HG03135 (cell line): ENCODE results near the gene KANK4.

Experiments used
- ATAC-seq: cut with Tn5 transposase; IDR thresholded peaks from one replicate; pipeline ENCODE4 v1.9.1; 2021; ENCODE audit warnings: mild to moderate bottlenecking, moderate library complexity; ENCODE audit not compliant: unreplicated experiment

Gene KANK4

GRCh38 chr1:62318756-62319544 lies at the start of gene KANK4:
KANK4 (minus strand) TSS chr1:62319434; CDS start chr1:62281564, 37,870 bp downstream.
- no peak for ATAC-seq

- ATAC-seq, result no peak
Observed at GRCh38 chr1:62368989-62369388, 49.8 kb upstream of the KANK4 start.

GRCh38 chr1:62367005-62367557 lies 47.8 kb upstream of the KANK4 start:
- ATAC-seq, result no peak

- no peak for ATAC-seq
Observed at GRCh38 chr1:62364721-62365120, 45.5 kb upstream of the KANK4 start.

- ATAC-seq, result no peak
Observed at GRCh38 chr1:62362926-62363325, 43.7 kb upstream of the KANK4 start.

DNA sequence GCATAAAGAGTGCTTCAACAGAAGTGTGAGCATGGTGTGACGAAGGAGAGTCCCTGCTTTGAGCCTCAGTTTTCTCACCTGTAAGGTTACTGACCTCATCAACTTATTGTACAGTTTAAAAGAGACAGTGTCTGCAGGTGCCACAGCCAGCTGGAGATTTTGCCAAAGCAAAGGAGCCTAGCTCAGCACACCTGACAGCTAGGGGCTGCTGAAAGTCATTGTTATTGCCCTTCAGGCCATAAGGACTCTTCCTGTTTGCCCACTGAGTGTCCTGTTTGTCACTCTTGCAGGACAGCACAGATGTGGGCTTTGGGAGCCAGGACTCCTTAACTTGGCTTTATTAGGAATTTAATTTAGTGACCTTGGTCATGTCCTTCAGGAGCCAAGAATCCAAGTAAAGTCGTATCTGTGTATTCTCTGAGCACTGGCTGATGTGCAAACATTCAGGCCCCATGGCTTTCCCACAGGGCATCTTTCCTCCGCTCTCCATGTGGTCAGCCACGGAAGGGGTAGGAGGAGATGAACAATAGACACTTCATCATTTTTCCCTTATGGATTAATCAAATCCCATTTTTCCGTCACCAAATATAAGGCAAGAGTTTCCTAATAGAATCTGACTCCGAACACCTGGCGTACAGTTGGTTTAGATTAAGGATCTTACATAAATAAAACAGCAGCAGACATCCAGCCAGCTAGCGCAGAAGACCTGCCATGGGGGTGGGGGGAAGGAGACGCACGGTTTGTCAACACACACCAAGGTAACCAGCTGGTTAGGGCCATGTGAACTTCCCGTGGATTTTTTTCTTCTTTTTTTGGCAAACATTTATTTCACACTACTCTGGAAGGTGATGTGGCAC lies 43.1 kb upstream of the KANK4 start:
- ATAC-seq, result no peak

GRCh38 chr1:62361431-62361830 lies 42.2 kb upstream of the KANK4 start:
- ATAC-seq, result no peak

- ATAC-seq, result no peak
Observed at GRCh38 chr1:62358665-62359373, 39.6 kb upstream of the KANK4 start.

DNA sequence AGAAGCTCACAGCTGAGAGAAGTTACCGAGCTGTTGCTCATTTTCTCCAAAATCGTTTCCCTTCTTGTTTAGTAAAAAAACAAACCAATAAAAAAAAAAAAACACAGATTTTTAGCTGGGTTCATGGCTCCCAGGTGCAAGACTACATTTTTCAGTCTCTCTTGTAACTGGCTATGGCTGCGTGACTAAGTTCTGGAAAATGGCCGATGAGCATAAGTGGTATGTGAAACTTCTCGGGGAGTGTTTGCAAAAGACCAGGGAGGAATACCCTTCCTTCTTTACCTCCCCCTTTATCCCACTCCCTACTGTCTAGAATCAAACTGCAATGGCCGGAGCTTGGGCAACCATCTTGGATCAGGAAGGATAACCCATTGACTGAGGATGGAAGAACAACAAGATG lies 38.7 kb upstream of the KANK4 start:
- ATAC-seq, result no peak

DNA sequence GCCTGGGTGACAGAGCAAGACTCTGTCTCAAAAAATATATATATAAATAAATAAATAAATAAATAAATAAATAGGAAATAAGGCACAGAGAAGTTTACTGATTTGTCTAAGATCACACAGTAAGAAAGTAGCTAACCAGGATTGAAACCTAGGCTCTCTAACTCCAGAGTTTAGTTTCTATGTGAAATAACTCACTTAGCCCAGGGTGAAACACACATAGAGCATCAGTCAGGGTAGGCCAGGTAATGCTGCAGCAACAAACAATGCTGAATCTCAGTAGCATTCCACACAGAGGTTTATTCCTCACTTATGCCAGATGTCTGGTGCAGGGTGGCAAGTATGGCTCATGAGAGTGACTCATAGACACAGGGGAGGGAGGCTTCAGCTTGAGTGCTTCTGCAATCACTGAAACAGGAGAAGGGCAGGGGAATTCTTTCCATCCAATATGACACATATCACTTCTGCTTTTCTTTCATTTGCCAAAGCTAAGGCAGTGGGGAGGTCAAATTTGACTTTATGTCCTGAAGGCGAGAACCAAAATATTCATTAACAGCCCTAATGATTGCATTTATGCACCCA lies 37.1 kb upstream of the KANK4 start:
- ATAC-seq, result no peak

DNA sequence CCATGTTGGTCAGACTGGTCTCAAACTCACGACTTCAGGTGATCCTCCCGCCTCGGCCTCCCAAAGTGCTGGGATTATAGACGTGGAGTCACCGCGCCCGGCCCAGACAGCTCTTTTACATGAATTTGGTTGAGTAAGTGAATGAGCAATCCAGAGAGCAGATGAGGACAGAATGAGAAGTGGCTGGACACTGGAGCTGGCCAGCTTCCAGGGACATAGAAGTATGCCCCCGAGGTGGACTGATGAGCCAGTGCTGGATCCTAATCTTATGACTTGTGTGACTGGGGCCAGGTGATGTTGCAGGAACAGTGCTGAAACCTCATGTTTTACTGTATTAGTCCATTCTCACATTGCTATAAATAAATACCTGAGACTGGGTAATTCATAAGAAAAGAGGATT lies 35.9 kb upstream of the KANK4 start:
- ATAC-seq, result no peak

DNA sequence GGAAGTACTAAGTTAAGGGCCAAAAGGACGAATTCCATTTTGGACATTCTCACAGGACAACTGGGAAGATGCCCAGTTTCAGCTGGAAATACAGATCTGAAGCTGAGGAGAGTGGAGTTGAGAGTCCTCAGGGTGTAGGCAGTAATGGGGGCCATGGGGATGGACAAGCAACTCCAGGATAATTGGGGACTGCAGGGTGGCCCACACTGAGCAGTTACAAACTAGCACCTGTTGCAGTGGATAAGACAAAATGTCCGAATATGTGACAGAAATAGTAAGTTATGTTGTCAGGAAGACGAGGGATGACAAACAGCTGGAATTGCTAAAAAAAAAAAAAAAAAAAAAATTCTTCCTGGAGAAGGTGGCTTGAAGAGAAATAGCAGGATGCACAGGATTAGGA lies 34.6 kb upstream of the KANK4 start:
- no peak for ATAC-seq

GRCh38 chr1:62352387-62352786 lies 33.2 kb upstream of the KANK4 start:
- no peak for ATAC-seq

GRCh38 chr1:62349470-62350233 lies 30.4 kb upstream of the KANK4 start:
- ATAC-seq, result no peak

DNA sequence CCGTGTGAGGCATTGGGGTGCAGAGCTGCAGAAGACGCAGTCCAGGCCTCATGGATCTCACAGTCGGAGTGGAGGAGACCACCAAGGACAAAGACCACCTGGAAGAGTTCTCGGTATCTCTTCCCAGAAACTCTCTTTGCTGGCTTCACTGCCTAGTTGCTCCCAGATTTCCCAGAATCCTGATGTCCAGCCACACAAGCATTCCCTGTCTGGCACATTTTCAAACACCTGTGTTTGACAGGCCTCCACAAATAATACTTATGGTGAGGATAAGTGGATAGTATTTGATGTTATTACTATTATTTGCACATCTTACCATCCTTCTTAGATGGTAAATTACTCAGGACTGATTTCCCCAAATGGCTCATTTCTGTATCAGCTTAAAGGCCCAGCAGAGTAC lies 27.7 kb upstream of the KANK4 start:
- ATAC-seq, result no peak

DNA sequence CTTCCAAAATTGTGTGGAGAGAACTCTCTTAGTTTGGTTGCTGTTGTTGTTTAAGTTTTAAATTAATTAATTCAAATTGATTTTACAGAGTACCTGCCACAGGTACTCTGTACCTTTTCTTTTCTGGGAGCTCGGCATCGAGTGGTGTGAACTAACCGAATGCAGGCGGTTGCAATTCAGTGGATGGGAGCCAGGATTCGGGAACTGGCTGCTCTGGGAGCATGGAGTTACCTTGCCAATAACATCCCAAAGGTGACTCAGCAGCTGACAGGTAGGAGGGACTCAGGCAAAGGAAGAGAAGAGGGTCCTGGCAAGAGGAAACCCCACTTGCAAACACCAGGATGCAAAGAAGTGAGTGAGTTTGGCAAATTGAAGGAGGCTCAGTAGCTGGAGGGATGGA lies 24.7 kb upstream of the KANK4 start:
- no peak for ATAC-seq

- no peak for ATAC-seq
Observed at GRCh38 chr1:62342270-62342669, 23.0 kb upstream of the KANK4 start.

DNA sequence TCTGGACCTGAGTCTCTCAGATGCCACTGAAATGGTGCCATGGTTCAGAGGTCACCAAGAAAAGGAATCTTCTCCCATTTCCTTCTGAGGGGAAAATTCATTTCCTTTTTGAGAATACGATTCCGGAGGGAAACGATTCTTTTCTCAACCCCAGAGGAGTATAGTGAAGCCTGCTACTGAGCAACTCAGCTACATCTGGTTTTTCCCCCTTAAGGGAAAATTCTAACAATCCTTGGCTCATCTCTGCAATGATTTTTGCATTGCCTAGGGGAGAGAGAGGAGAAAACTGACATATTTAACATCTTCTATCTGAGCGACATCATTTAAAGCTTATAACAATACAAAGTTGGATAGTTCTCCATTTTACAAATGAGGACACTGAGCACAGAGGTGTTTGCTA lies 22.4 kb upstream of the KANK4 start:
- ATAC-seq, result no peak

DNA sequence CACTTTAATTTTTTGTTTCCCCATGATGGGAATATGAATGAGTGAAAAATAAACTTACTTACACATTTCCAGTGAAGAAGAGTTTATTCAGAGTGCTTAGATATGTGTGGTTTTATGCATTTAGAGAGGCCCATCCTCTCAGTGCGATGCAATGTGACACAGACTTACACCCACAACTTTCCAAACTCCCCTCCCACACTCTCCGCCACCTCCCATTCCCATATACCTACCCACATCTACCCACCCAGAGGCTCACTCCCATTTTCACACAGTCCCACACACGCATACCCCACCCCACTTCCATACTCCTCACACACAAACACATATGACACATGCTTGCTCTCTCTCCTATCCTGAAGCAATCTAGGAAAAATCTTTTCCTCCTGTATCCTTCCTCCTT lies 21.9 kb upstream of the KANK4 start:
- no peak for ATAC-seq
